SIG-M5 (cell line): ENCODE results near the gene BRME1.

Experiments used
- DNase-seq: peaks from one replicate; lab custom pipeline; 2025; lab: John Stamatoyannopoulos, UW

The BRME1 gene

GRCh38 chr19:13844130-13844631 lies 61.7 kb downstream of the BRME1 start:
- no peak for DNase-seq

- DNase-seq = no peak
Observed at GRCh38 chr19:13843104-13843921, 62.6 kb downstream of the BRME1 start.

GRCh38 chr19:13842291-13843103 lies 63.4 kb downstream of the BRME1 start:
- no peak for DNase-seq

GRCh38 chr19:13841962-13842290 lies 64.0 kb downstream of the BRME1 start:
- no peak for DNase-seq

GRCh38 chr19:13841086-13841961 lies 64.6 kb downstream of the BRME1 start:
- DNase-seq = no peak

- DNase-seq = no peak
Observed at GRCh38 chr19:13840305-13841085, 65.4 kb downstream of the BRME1 start.

- no peak for DNase-seq
Observed at GRCh38 chr19:13839938-13840304, 66.0 kb downstream of the BRME1 start.

GRCh38 chr19:13839130-13839937 lies 66.6 kb downstream of the BRME1 start:
- DNase-seq = peak; percentile 29

GRCh38 chr19:13838435-13839129 lies 67.3 kb downstream of the BRME1 start:
- DNase-seq = no peak

- no peak for DNase-seq
Observed at GRCh38 chr19:13835791-13836723, 69.9 kb downstream of the BRME1 start.

- no peak for DNase-seq
Observed at GRCh38 chr19:13834244-13835069, 71.5 kb downstream of the BRME1 start.

GRCh38 chr19:13833330-13834243 lies 72.3 kb downstream of the BRME1 start:
- DNase-seq = no peak
